Pancreas (tissue), 10 donors: ENCODE data around the gene NAALADL1. TPM values are rescaled to one million over a fixed set of nuclear protein-coding genes. Genes with fewer than 3 reads are reported as not detected.

Source experiments
- ATAC-seq, 4 donors: fragments of 200-7000 bp; cut with Tn5 transposase; one replicate each; pipeline versions ENCODE4 v1.8.0 to v1.9.1; 2020; ENCODE audit warnings: mild to moderate bottlenecking in 4 of 4, moderate library complexity in 4 of 4
- DNase-seq, 6 donors: peaks; one replicate each; pipeline ENCODE4 v3.0.0-alpha.2; 2020
- FAIRE-seq: peaks from 2 replicates; lab custom pipeline; 2012; peaks lifted over from hg19 to GRCh38; lab: Jason Lieb, UNC
- H3K27ac ChIP-seq, 4 donors: fragments of 200-600 bp; sonication (generic); 1 replicate in 3 of 4; 2 replicates in 1 of 4; pipeline versions ENCODE4 v1.5.0 to v1.8.0; 2020
- H3K27me3 ChIP-seq, 4 donors: fragments of 200-600 bp; one replicate each; pipeline ENCODE4 v1.8.0; 2021
- H3K36me3 ChIP-seq, 3 donors: fragments of 200-600 bp; sonication (generic) in 1 of 3; one replicate each; pipeline versions ENCODE4 v1.5.0 to v1.8.0; 2020 to 2021
- H3K4me1 ChIP-seq, 3 donors: fragments of 200-600 bp; one replicate each; pipeline ENCODE4 v1.8.0; 2021
- H3K4me3 ChIP-seq, 4 donors: fragments of 200-600 bp; sonication (generic) in 2 of 4; one replicate each; pipeline versions ENCODE4 v1.5.0 to v1.8.0; 2020 to 2021
- H3K9me3 ChIP-seq, 4 donors: fragments of 200-600 bp; one replicate each; pipeline ENCODE4 v1.8.0; 2021
- WGBS, 2 donors: extraction: QIAGEN DNeasy Blood & Tissue Kit; methylation state at CpG; one replicate each; pipeline ENCODE4 v1.1.7; 2013; 5-methylcytosine and 5-hydroxymethylcytosine counted together
- intact Hi-C, 3 donors: fragments of 100-400 bp; cut with DNase I; formaldehyde crosslinking; loops; one replicate each; pipeline versions ENCODE4 v1.11.1 to v1.14.2; 2022
- polyA plus RNA-seq, 2 donors: library from polyadenylated mRNA; stranded (reverse); fragments of 200-250 nt; gene quantifications; one replicate each; pipeline ENCODE4 v1.2.3, GENCODE V29; 2013
- total RNA-seq, 6 donors: library from RNA; stranded (reverse); fragmentation: NEBNext Ultra II Directional in 4 of 6; extraction: Animal tissue kit (Norgen Biotek cat#: 25700) in 4 of 6; gene quantifications; one replicate each; pipeline versions ENCODE4 v1.2.1 to v1.2.4, GENCODE V29; 2021 to 2023
- TF ChIP-seq, protein P1 (sequence below), 4 donors: fragments of 200-600 bp; sonication (generic) in 3 of 4; IDR thresholded peaks; one replicate each; pipeline versions ENCODE4 v1.5.0 to v1.8.0; 2021; ENCODE audit warnings: antibody characterized with exemption in 4 of 4
- donor health status: healthy with polysubstance abuse.
- donor health status: DM: no; HTN: no; CAD: no; lungs with moderate emphysema.
- donor health status: DM: no; HTN: no; CAD: no.
- donor health status: control.
- donor health status: control.
- donor health status: Bipolar disorder and iron deficiency.
- donor health status: DM: yes; HTN: yes; CAD: no.
- donor health status: DM: no; HTN: no; CAD: no.
- donor health status: DM: no; HTN: no; CAD: no.
- donor health status: DM: yes; HTN: yes; CAD: no.

NAALADL1 gene
- total and polyA plus RNA-seq, 8 donors: 0.51 to 7.6 (median 1.4) TPM

- H3K9me3 ChIP-seq: no peaks in the 10 kb centered on the region
- H3K36me3 ChIP-seq: no peaks in the 10 kb centered on the region
- DNase-seq (no peak), ATAC-seq (no peak), FAIRE-seq (no peak)
- H3K4me3 ChIP-seq: no peak overlapping the region
- no peak overlapping the region for H3K27ac ChIP-seq
- intact Hi-C loops: no loop called here
- TF ChIP-seq, protein P1, sequence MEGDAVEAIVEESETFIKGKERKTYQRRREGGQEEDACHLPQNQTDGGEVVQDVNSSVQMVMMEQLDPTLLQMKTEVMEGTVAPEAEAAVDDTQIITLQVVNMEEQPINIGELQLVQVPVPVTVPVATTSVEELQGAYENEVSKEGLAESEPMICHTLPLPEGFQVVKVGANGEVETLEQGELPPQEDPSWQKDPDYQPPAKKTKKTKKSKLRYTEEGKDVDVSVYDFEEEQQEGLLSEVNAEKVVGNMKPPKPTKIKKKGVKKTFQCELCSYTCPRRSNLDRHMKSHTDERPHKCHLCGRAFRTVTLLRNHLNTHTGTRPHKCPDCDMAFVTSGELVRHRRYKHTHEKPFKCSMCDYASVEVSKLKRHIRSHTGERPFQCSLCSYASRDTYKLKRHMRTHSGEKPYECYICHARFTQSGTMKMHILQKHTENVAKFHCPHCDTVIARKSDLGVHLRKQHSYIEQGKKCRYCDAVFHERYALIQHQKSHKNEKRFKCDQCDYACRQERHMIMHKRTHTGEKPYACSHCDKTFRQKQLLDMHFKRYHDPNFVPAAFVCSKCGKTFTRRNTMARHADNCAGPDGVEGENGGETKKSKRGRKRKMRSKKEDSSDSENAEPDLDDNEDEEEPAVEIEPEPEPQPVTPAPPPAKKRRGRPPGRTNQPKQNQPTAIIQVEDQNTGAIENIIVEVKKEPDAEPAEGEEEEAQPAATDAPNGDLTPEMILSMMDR (IDR thresholded peaks at IDR 0.05): no peak
- WGBS, 2 donors: 75 to 80% methylated on average over 10 of the region's 10 CpGs
- no peaks in the 10 kb centered on the region for H3K27me3 ChIP-seq
- H3K4me1 ChIP-seq: no peaks in the 10 kb centered on the region
Observed at GRCh38 chr11:65067446-65067845, 9.1 kb upstream of the NAALADL1 start.

DNA sequence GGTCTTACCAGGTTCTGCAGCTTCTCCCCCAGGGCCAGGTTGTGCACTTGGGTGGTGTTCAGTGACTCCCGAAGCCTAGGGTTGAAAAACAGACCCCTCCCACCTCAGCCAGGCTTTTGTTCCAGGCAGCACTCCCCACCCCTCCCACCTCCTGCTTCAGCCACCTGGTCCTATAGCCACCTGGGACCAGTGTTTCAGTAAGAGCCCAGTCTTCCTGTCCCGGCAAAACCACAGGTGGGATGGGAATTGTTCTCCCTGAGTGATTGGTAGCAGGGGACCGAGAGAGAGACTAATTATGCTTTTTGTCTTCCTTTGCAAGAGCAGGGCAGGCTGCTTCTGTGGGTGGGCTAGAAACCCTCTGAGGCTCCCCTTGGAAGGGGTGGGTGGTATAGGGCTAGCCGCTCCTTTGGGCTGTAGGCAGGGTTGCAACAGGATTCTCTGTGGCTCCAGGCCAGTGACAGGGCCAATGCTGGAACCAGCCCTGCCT lies 8.5 kb upstream of the NAALADL1 start:
- intact Hi-C loops: no loop called here
- FAIRE-seq (no peak), DNase-seq (no peak), ATAC-seq (no peak)
- TF ChIP-seq, protein P1 (IDR thresholded peaks at IDR 0.05): no peak
- Histone ChIP-seq H3K9me3 (no peaks in the 10 kb centered on the region), H3K27me3 (no peaks in the 10 kb centered on the region), H3K4me3 (no peak overlapping the region), H3K36me3 (no peaks in the 10 kb centered on the region), H3K4me1 (no peaks in the 10 kb centered on the region), H3K27ac (no peak overlapping the region)
- 85 to 88% methylated on average over 4 of the region's 4 CpGs for WGBS, 2 donors

DNA sequence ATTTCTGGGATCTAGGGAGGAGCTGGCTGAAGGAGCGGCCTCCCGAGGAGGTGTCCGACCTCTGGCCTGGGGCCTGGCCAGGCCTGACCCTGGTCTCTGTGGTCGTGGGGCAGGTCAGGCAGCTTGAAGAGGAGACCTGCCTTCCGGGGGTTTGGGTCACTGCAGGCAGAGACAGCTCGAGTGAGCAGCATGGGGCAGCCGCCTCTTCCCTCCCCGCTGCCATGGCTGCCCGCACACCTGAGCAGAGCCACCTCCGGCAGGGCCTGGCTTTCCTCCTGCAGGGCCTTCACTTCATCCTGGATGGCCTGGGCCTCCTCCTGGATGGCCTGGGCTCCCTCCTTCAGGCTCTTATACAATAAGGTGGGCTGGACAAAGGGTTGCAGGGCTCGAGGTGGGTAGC lies 8.0 kb upstream of the NAALADL1 start:
- H3K27ac ChIP-seq: no peak overlapping the region
- TF ChIP-seq, protein P1 (IDR thresholded peaks at IDR 0.05): no peak
- H3K4me3 ChIP-seq: no peak overlapping the region
- FAIRE-seq (no peak), DNase-seq (no peak), ATAC-seq (no peak)
- intact Hi-C loops: no loop called here
- no peaks in the 10 kb centered on the region for H3K4me1 ChIP-seq
- H3K36me3 ChIP-seq: no peaks in the 10 kb centered on the region
- 80 to 81% methylated on average over 11 of the region's 11 CpGs for WGBS, 2 donors
- no peaks in the 10 kb centered on the region for H3K27me3 ChIP-seq
- H3K9me3 ChIP-seq: no peaks in the 10 kb centered on the region

DNA sequence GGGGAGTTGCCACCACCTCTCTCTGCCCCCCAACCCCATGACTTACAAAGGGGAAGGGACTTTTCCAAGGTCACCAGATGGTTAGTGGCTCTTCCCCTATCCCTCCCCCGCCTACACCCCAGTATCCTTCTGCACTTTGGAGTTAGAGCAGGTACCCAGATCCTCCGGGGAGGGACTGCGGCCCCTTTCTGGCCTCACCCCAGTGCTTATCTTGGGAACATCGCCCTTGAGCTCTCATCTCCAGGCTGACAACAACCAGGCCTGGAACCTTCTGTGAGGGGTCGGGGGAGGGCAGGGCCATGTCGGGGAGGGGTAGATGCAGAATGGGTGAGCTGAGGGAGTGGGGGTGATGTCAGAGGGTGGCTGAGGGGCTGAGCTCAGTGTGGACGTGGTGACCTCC lies 7.5 kb upstream of the NAALADL1 start:
- Histone ChIP-seq H3K27me3 (no peaks in the 10 kb centered on the region), H3K4me3 (no peak overlapping the region), H3K27ac (no peak overlapping the region), H3K36me3 (no peaks in the 10 kb centered on the region), H3K9me3 (no peaks in the 10 kb centered on the region), H3K4me1 (no peaks in the 10 kb centered on the region)
- no peak for DNase-seq
- no peak for FAIRE-seq
- TF ChIP-seq, protein P1 (IDR thresholded peaks at IDR 0.05): no peak
- ATAC-seq: no peak
- intact Hi-C loops: no loop called here
- 66 to 73% methylated on average over 7 of the region's 7 CpGs for WGBS, 2 donors

DNA sequence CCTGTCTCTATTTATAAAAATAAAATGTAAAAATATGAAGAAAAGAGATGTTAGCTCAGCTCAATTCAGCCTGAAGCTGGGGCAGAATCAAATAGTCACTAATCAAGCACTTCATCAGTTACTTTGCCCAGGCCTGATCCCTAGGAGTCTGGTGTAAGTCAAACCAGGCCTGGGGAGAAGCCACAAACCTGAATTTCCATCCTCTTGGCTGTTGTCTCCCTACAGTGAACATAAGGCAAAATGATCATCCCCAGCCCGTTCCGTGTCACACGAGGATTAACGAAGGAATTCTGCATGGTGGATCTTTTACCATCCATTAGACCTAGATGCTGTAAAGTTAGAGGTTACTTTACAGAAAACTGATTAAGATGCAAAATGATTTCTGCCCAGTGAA lies 6.5 kb upstream of the NAALADL1 start:
- ATAC-seq (no peak), DNase-seq (no peak), FAIRE-seq (no peak)
- Histone ChIP-seq H3K27ac (no peak overlapping the region), H3K27me3 (no peaks in the 10 kb centered on the region), H3K9me3 (no peaks in the 10 kb centered on the region), H3K4me1 (no peaks in the 10 kb centered on the region), H3K36me3 (no peaks in the 10 kb centered on the region), H3K4me3 (no peak overlapping the region)
- intact Hi-C loops: no loop called here
- TF ChIP-seq, protein P1 (IDR thresholded peaks at IDR 0.05): no peak
- 80 to 86% methylated on average over 4 of the region's 4 CpGs for WGBS, 2 donors
